Osteoblast (primary cell): ENCODE measurements around the gene RBPJ. TPM values are rescaled to one million over a fixed set of nuclear protein-coding genes. Genes with fewer than 3 reads are reported as not detected.

Source experiments
- DNase-seq: peaks from one replicate; pipeline ENCODE4 v3.0.0; 2011; ENCODE audit warnings: low spot score, mixed read lengths; ENCODE audit not compliant: insufficient read length; ENCODE audit errors: missing footprints
- H2AFZ ChIP-seq: 2 replicates; pipeline ENCODE4 v1.6.0; 2011; ENCODE audit warnings: mild to moderate bottlenecking, low read length
- H3K27ac ChIP-seq: 2 replicates; pipeline ENCODE4 v1.5.1; 2011; ENCODE audit warnings: mild to moderate bottlenecking, low read depth, low read length, moderate library complexity
- H3K27me3 ChIP-seq: 2 replicates; pipeline ENCODE4 v1.6.0; 2012; ENCODE audit warnings: mild to moderate bottlenecking, control low read depth, inconsistent platforms, low read length, moderate library complexity; ENCODE audit not compliant: insufficient read depth
- H3K36me3 ChIP-seq: 2 replicates; pipeline ENCODE4 v1.5.1; 2011; ENCODE audit warnings: mild to moderate bottlenecking, low read length, control low read depth, moderate library complexity; ENCODE audit not compliant: insufficient read depth
- H3K4me1 ChIP-seq: 2 replicates; pipeline ENCODE4 v1.5.1; 2011; ENCODE audit warnings: mild to moderate bottlenecking, low read length, control low read depth, moderate library complexity; ENCODE audit not compliant: insufficient read depth
- H3K4me2 ChIP-seq: 2 replicates; pipeline ENCODE4 v1.6.0; 2011; ENCODE audit warnings: mild to moderate bottlenecking, low read length; ENCODE audit not compliant: insufficient read depth
- H3K4me3 ChIP-seq: fragments of 200-600 bp; sonication (generic); 3 replicates; pipeline ENCODE4 v1.5.1; 2012; ENCODE audit warnings: mild to moderate bottlenecking, low read length, inconsistent platforms; ENCODE audit not compliant: insufficient read depth
- H3K79me2 ChIP-seq: 2 replicates; pipeline ENCODE4 v1.6.0; 2012; ENCODE audit warnings: mild to moderate bottlenecking, low read length, control low read depth, inconsistent platforms; ENCODE audit not compliant: insufficient read depth
- H3K9me3 ChIP-seq: 2 replicates; pipeline ENCODE4 v1.5.1; 2011; ENCODE audit warnings: low read depth, low read length, control low read depth
- H4K20me1 ChIP-seq: 2 replicates; pipeline ENCODE4 v1.6.0; 2012; ENCODE audit warnings: mild to moderate bottlenecking, low read length, control low read depth; ENCODE audit not compliant: insufficient read depth
- total RNA-seq: library from RNA; depleted of rRNA; stranded (reverse); fragments of >200 nt; gene quantifications from 2 replicates; pipeline ENCODE4 v1.2.3, GENCODE V29; 2012
- TF ChIP-seq, protein P1 (sequence below): IDR thresholded peaks from 2 replicates; pipeline ENCODE4 v1.5.1; 2011; ENCODE audit warnings: mild to moderate bottlenecking, low read depth, low read length, moderate library complexity; ENCODE audit errors: extremely low read depth

The RBPJ gene
- total RNA-seq, 1 donor, result 106 TPM

DNA sequence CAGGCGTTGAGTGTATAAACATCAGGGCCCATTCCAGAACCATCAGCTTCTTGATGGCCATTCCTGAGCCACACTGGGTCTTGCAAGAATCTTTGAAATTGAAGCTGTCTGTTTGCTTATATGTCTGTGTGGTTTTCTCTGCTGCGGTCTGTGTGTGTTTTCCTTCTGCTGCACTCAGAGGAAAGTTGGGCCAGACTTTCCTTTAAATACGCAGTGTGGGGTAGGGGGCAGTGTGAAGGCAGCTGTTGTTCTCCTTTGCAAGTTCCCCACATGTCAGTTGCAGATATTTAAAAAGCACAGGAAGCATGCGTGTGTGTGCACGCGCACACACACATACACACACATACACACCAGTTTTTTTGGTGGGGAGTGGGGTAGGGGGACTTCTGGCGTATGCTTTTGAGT is 137.3 kb downstream of the RBPJ start:
- H3K27me3 ChIP-seq, result no peaks in the 10 kb centered on the region
- peak; percentile 83 for DNase-seq
- no peaks in the 10 kb centered on the region for H3K36me3 ChIP-seq
- no peaks in the 10 kb centered on the region for H3K79me2 ChIP-seq
- H3K4me2 ChIP-seq, result peak overlapping the region; percentile 49
- no peaks in the 10 kb centered on the region for H4K20me1 ChIP-seq
- peak overlapping the region; percentile 62 for H2AFZ ChIP-seq
- H3K4me3 ChIP-seq, result no peak overlapping the region
- TF ChIP-seq, protein P1, sequence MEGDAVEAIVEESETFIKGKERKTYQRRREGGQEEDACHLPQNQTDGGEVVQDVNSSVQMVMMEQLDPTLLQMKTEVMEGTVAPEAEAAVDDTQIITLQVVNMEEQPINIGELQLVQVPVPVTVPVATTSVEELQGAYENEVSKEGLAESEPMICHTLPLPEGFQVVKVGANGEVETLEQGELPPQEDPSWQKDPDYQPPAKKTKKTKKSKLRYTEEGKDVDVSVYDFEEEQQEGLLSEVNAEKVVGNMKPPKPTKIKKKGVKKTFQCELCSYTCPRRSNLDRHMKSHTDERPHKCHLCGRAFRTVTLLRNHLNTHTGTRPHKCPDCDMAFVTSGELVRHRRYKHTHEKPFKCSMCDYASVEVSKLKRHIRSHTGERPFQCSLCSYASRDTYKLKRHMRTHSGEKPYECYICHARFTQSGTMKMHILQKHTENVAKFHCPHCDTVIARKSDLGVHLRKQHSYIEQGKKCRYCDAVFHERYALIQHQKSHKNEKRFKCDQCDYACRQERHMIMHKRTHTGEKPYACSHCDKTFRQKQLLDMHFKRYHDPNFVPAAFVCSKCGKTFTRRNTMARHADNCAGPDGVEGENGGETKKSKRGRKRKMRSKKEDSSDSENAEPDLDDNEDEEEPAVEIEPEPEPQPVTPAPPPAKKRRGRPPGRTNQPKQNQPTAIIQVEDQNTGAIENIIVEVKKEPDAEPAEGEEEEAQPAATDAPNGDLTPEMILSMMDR, result no peak
- peaks cover 45% of the 10 kb centered on the region for H3K4me1 ChIP-seq
- H3K27ac ChIP-seq, result peak overlapping the region; percentile 6
- H3K9me3 ChIP-seq, result no peaks in the 10 kb centered on the region

DNA sequence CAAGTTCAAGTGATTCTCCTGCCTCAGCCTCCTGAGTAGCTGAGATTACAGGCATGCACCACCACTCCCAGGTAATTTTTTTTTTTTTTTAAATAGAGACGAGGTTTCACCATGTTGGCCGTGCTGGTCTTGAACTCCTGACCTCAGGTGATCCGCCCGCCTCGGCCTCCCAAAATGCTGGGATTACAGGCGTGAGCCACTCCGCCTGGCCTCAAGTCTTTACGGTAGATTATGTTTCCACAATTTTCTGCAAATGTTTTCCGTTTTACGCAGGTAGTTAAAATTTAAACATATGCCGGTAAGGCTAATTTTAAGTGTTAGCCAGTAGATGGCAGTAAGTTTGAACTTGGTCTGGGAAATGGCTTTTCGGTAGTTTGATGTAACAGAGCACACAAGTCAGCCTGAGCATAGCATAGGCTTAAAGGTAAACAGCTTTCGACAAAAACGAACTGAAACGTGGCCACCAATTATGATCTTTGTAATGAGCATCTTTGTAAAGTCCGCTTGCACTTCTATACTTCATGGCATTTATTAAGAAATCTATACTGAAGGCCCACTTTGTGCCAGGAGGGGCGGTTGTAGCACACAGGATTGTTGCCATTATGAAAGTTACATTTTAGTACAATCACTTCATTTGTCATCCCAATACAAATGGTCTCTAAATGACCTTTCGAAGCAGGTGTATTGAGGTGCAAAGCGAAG is 138.4 kb downstream of the RBPJ start:
- DNase-seq, result peak; percentile 78
- H3K4me1 ChIP-seq, result peaks cover 45% of the 10 kb centered on the region
- no peaks in the 10 kb centered on the region for H3K79me2 ChIP-seq
- no peaks in the 10 kb centered on the region for H3K27me3 ChIP-seq
- no peaks in the 10 kb centered on the region for H3K36me3 ChIP-seq
- peak overlapping the region; percentile 33 for H2AFZ ChIP-seq
- peak overlapping the region; percentile 70 for H3K4me2 ChIP-seq
- peaks cover 4% of the 10 kb centered on the region for H3K9me3 ChIP-seq
- H3K4me3 ChIP-seq, result peak overlapping the region; percentile 36
- no peaks in the 10 kb centered on the region for H4K20me1 ChIP-seq
- peak overlapping the region; percentile 81 for H3K27ac ChIP-seq
- TF ChIP-seq, protein P1, result peak; percentile 69

DNA sequence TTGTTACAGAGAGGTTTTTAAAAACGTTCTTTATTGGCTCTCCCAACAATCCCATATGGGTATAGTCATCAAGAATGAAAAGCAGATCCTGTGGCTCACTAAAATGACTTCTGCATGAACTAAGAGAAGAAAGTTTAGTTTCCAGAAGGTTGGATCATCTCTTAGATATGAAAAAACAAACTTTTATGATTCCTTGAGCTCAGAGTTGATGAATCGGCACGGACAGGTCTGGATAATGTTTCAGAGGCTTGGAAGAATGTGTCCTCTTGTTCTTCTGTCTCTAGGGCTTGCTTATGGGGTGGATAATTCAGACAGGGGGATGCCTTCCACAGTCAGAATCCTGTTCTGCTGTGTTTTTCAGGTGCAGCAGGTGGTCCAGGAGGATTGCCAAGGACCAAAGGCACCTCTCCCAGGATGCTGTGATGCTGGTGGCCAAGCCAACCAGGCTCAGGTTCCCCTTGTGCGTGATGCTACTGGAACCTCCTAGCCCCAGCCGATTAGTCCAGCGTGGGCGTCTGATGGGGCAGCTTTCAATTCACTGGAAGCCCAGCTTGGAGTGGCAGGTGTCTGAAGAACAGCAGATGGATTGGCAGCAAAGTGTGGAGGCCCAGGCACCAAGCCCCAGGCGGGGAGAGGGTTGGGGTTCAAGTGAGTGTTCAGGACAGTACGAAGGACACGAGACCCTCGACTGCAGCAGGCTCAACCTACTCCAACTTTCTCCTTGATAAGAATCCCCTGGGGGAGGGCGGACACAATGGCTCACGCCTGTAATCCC is 139.1 kb downstream of the RBPJ start:
- H3K4me2 ChIP-seq, result peak overlapping the region; percentile 70
- peaks cover 45% of the 10 kb centered on the region for H3K4me1 ChIP-seq
- H3K27me3 ChIP-seq, result no peaks in the 10 kb centered on the region
- no peaks in the 10 kb centered on the region for H3K79me2 ChIP-seq
- peak overlapping the region; percentile 36 for H3K4me3 ChIP-seq
- peak; percentile 91 for DNase-seq
- TF ChIP-seq, protein P1, result no peak
- H2AFZ ChIP-seq, result peak overlapping the region; percentile 28
- H4K20me1 ChIP-seq, result no peaks in the 10 kb centered on the region
- H3K27ac ChIP-seq, result peak overlapping the region; percentile 81
- H3K9me3 ChIP-seq, result peaks cover 4% of the 10 kb centered on the region
- H3K36me3 ChIP-seq, result no peaks in the 10 kb centered on the region

DNA sequence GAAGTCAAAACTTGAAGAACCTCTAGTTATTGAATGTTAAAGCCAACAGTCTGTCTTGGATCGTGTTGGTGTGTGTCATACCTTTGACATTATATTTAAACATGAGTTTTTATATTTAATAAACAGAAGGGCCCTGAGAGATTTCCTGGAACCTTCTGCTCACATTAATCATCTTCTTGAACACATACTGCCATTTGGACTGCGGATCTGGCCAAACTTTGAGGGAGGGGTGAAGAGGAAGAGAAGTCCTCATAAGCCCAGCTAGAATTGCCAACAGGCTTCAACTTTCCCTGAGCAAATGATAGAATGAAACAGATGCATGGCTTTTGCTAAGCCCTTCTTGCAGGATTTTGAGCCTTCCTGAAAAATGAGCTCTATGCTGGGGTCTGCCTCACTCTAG is 142.1 kb downstream of the RBPJ start:
- Histone ChIP-seq H2AFZ (no peak overlapping the region), H3K27ac (no peak overlapping the region), H3K27me3 (no peaks in the 10 kb centered on the region), H3K4me2 (no peak overlapping the region), H3K4me3 (no peak overlapping the region), H3K79me2 (no peaks in the 10 kb centered on the region), H3K9me3 (peaks cover 4% of the 10 kb centered on the region), H3K4me1 (peaks cover 32% of the 10 kb centered on the region), H3K36me3 (no peaks in the 10 kb centered on the region), H4K20me1 (no peaks in the 10 kb centered on the region)
- peak; percentile 72 for DNase-seq
- TF ChIP-seq, protein P1, result no peak
